Tibial nerve (tissue), 3 donors: ENCODE measurements around the gene NUDT7.

Source experiments
- CTCF ChIP-seq, 5 experiments: fragments of 200-600 bp in 3 of 5; fragments of 450-650 bp in 2 of 5; sonication (generic) in 3 of 5; IDR thresholded peaks; one replicate each; pipeline ENCODE4 v1.5.1; 2016 to 2019; ENCODE audit warnings: antibody characterized with exemption in 5 of 5, mild to moderate bottlenecking in 3 of 5, moderate library complexity in 2 of 5
- POLR2A ChIP-seq, 2 donors: fragments of 450-650 bp; IDR thresholded peaks; one replicate each; pipeline ENCODE4 v1.6.1; 2017; ENCODE audit warnings: antibody characterized with exemption in 2 of 2, mild to moderate bottlenecking in 2 of 2, moderate library complexity in 2 of 2

- TF ChIP-seq POLR2A (IDR thresholded peaks at IDR 0.05) (no peak), CTCF (IDR thresholded peaks at IDR 0.05) (no peak)
Observed at GRCh38 chr16:77723108-77723514, 797 bp downstream of the NUDT7 start.
